ENCODE data around the gene TMEM145.
A peak's percentile ranks its signal among the peaks of the same experiment; 100 is the strongest.

DNA sequence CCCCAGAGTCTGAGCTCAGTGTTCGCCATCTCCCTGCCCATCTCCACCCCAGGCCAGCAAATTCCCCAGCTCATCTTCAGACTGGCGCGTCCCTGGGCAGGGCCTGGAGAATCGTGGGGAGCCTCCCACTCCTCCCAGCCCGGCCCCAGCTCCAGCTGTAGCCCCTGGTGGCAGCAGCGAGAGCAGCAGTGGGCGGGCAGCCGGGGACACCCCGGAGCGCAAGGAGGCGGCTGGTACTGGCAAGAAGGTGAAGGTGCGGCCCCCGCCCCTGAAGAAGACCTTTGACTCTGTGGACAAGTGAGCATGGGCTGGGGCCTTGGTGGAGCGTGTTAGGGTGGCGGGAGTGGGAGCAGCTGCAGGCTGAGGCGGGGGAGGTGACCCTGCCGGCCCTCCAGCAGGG lies 19.6 kb upstream of the TMEM145 start:
- TF ChIP-seq, protein P1, sequence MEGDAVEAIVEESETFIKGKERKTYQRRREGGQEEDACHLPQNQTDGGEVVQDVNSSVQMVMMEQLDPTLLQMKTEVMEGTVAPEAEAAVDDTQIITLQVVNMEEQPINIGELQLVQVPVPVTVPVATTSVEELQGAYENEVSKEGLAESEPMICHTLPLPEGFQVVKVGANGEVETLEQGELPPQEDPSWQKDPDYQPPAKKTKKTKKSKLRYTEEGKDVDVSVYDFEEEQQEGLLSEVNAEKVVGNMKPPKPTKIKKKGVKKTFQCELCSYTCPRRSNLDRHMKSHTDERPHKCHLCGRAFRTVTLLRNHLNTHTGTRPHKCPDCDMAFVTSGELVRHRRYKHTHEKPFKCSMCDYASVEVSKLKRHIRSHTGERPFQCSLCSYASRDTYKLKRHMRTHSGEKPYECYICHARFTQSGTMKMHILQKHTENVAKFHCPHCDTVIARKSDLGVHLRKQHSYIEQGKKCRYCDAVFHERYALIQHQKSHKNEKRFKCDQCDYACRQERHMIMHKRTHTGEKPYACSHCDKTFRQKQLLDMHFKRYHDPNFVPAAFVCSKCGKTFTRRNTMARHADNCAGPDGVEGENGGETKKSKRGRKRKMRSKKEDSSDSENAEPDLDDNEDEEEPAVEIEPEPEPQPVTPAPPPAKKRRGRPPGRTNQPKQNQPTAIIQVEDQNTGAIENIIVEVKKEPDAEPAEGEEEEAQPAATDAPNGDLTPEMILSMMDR (conservative IDR thresholded peaks at IDR 0.05; ENCODE audit: low read depth, low read length), result 0 out of 2 replicates have a peak, but pooled peaks have one; percentile 35
- no peak for TF ChIP-seq EZH2 (IDR thresholded peaks at IDR 0.05; ENCODE audit: borderline replicate concordance, low read depth, low read length, poor library complexity, severe bottlenecking)

Data from A673 (cell line).